ENCODE measurements around the gene PLCB4. TPM values are rescaled to one million over a fixed set of nuclear protein-coding genes. Genes with fewer than 3 reads are reported as not detected.

Gene PLCB4
- total and polyA plus RNA-seq, 8 donors: 6.2 to 15.3 (median 9.4) TPM

DNA sequence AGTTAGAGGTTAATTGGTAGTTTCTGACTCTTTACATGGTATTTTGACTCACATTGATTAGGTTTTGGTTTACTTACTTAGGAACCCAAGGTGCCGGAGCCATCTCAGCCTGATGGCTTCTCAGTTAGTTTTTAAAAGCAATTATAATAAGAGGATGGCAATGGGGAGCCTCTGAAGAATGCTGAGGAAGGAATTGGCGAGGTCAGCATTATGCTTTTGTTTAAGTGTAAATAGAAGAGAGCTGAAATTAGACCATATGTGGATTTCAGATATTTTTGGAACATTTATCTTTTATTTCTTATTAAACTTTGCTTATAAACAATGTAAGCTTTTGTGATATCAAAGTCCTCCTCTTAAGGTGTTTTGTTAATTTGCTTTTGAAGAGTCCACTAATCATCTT, 77.8 kb downstream of the PLCB4 start:
- Histone ChIP-seq H3K9me3 (peaks cover 0 to 3% of the 10 kb centered on the region in 2 donors), H3K4me3 (no peak overlapping the region), H3K27ac (no peak overlapping the region), H3K4me1 (peaks cover 0 to 9% of the 10 kb centered on the region in 2 donors), H3K27me3 (no peaks in the 10 kb centered on the region), H3K36me3 (no peaks in the 10 kb centered on the region)
- DNase-seq (no peak), ATAC-seq (no peak)
- no peak for TF ChIP-seq CTCF (IDR thresholded peaks at IDR 0.05)
- intact Hi-C loops (cut with DNase I): no loop called here

GRCh38 chr20:9147547-9148024, 78.7 kb downstream of the PLCB4 start:
- DNase-seq: no peak
- Histone ChIP-seq H3K27me3 (no peaks in the 10 kb centered on the region), H3K4me1 (peaks cover 0 to 9% of the 10 kb centered on the region in 2 donors), H3K36me3 (no peaks in the 10 kb centered on the region), H3K27ac (no peak overlapping the region), H3K4me3 (no peak overlapping the region), H3K9me3 (peaks cover 0 to 12% of the 10 kb centered on the region in 2 donors)
- ATAC-seq: no peak
- no peak for TF ChIP-seq CTCF (IDR thresholded peaks at IDR 0.05)
- intact Hi-C loops (cut with DNase I): no loop called here

DNA sequence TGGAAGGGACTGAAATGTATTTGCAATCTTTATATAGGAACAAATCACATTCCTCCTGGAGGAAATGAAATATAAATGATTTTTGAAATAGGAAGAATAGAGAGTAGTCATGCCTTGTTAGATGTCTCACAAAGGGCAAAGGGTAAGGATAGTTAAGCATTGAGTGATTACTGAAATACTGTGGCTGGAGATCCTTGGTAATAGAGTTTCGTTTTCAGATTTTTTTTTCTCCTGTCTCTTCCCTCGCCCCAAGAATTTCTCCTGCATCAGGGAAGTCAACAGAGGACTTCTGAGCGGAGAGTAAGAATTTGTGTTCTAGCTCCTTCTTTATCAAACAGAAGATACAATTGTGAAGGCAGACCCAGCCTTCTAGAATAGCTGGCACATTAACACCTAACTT, 79.4 kb downstream of the PLCB4 start:
- H3K4me1 ChIP-seq: peaks cover 0 to 9% of the 10 kb centered on the region in 2 donors
- DNase-seq (no peak), ATAC-seq (no peak)
- intact Hi-C loops (cut with DNase I): no loop called here
- no peaks in the 10 kb centered on the region for H3K27me3 ChIP-seq
- no peak overlapping the region for H3K4me3 ChIP-seq
- H3K36me3 ChIP-seq: no peaks in the 10 kb centered on the region
- no peak overlapping the region for H3K27ac ChIP-seq
- no peak for TF ChIP-seq CTCF (IDR thresholded peaks at IDR 0.05)
- H3K9me3 ChIP-seq: peaks cover 0 to 15% of the 10 kb centered on the region in 2 donors

- Histone ChIP-seq H3K27ac (no peak overlapping the region), H3K4me1 (peaks cover 0 to 9% of the 10 kb centered on the region in 2 donors)
- no peak for DNase-seq
These were observed 80.2 kb downstream of the PLCB4 start for GRCh38 chr20:9149087-9149486.

DNA sequence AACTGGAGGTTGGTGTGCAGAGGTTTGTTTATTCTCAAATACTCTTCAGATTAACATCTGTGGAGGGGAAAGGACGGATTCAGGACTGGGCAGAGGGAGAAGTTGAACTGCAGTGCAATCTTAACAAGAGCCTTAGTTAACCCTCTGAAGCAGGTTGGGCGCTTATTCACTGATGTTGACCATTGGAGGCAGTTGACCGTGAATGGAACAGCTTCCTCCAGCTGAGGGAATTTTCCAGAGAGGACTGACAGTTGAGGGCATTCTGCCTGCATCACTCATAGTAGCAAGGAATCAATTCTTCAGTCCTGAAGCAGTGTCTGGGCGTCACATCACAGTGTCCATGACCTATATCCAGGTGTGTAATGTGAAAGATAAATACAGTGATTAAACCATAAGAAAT, 80.9 kb downstream of the PLCB4 start:
- ATAC-seq (no peak), DNase-seq (no peak)
- Histone ChIP-seq H3K9me3 (peaks cover 0 to 15% of the 10 kb centered on the region in 2 donors), H3K4me3 (no peak overlapping the region), H3K36me3 (no peaks in the 10 kb centered on the region), H3K4me1 (peaks cover 0 to 8% of the 10 kb centered on the region in 2 donors), H3K27me3 (no peaks in the 10 kb centered on the region), H3K27ac (no peak overlapping the region)
- intact Hi-C loops (cut with DNase I): no loop called here
- no peak for TF ChIP-seq CTCF (IDR thresholded peaks at IDR 0.05)

More at GRCh38 chr20:9149087-9149486, 80.2 kb downstream of the PLCB4 start:
- no peak for ATAC-seq
- H3K36me3 ChIP-seq: no peaks in the 10 kb centered on the region
- intact Hi-C loops (cut with DNase I): no loop called here
- H3K9me3 ChIP-seq: peaks cover 0 to 15% of the 10 kb centered on the region in 2 donors
- no peak overlapping the region for H3K4me3 ChIP-seq
- no peak for TF ChIP-seq CTCF (IDR thresholded peaks at IDR 0.05)
- H3K27me3 ChIP-seq: no peaks in the 10 kb centered on the region
